K562 (cell line): ENCODE measurements around the gene KLHDC7A. TPM values are rescaled to one million over a fixed set of nuclear protein-coding genes. Genes with fewer than 3 reads are reported as not detected.

Experiments used
- ATAC-seq: fragments of 200-7000 bp; cut with Tn5 transposase; 3 replicates; pipeline ENCODE4 v1.9.1; 2020; ENCODE audit warnings: moderate library complexity
- BruUV-seq: library from RNA; stranded (reverse); fragments of 400-500 nt; replicated peaks from 2 replicates; lab custom pipeline; 2021; lab: Mats Ljungman, UMichigan
- CTCF ChIA-PET: fragments of 300-600 bp; formaldehyde crosslinking; extraction: SDS; loops from one replicate; lab custom pipeline; 2021; ENCODE audit warnings: low intra/inter-chr PET ratio; lab: Yijun Ruan, JAX
- POLR2A ChIA-PET: fragments of 300-600, 350-650 bp; sonication (Branson Sonifier 250); formaldehyde crosslinking; extraction: SDS; loops from one replicate; lab custom pipeline; 2021; ENCODE audit warnings: antibody characterized with exemption, inconsistent platforms; lab: Yijun Ruan, JAX
- DNase-seq, 4 experiments: peaks; one replicate each; pipeline versions ENCODE4 v3.0.0 to v3.0.0-alpha.2; 2011 to 2018; ENCODE audit warnings: low spot score in 3 of 4, mixed read lengths in 3 of 4; ENCODE audit errors: extremely low read depth in 1 of 4
- FAIRE-seq: peaks from 2 replicates; lab custom pipeline; 2011; peaks lifted over from hg19 to GRCh38; lab: Jason Lieb, UNC
- H2AFZ ChIP-seq: 2 replicates; pipeline ENCODE4 v1.6.0; 2011; ENCODE audit warnings: low read depth, low read length, control low read depth, inconsistent platforms
- H3K27ac ChIP-seq: fragments of 200-600 bp; 3 replicates; pipeline ENCODE4 v1.8.0; 2011; ENCODE audit warnings: low read depth, mild to moderate bottlenecking, control low read depth, inconsistent platforms, low read length, moderate library complexity, mixed read lengths; ENCODE audit errors: extremely low read depth
- H3K27me3 ChIP-seq, 2 experiments: fragments of 300-600 bp in 1 of 2; 2 replicates in 1 of 2; 3 replicates in 1 of 2; pipeline versions ENCODE4 v1.6.0 to v1.8.0; 2011; ENCODE audit warnings: inconsistent platforms in 2 of 2, low read length in 2 of 2, mild to moderate bottlenecking in 1 of 2, mixed read lengths in 1 of 2, moderate library complexity in 1 of 2; ENCODE audit not compliant: control insufficient read depth in 2 of 2, insufficient read depth in 2 of 2
- H3K36me3 ChIP-seq: fragments of 300-600 bp; 3 replicates; pipeline ENCODE4 v1.8.0; 2011; ENCODE audit warnings: mild to moderate bottlenecking, low read length, inconsistent platforms; ENCODE audit not compliant: control insufficient read depth, insufficient read depth
- H3K4me1 ChIP-seq, 2 experiments: fragments of 200-600 bp in 1 of 2; replicated peaks in 1 of 2; 2 replicates in 1 of 2; 3 replicates in 1 of 2; pipeline versions ENCODE4 v1.5.1 to v1.8.0; 2011; ENCODE audit warnings: inconsistent platforms in 2 of 2, low read length in 2 of 2, mild to moderate bottlenecking in 1 of 2, mixed read lengths in 1 of 2, moderate library complexity in 1 of 2; ENCODE audit not compliant: control insufficient read depth in 2 of 2, insufficient read depth in 2 of 2
- H3K4me2 ChIP-seq: 2 replicates; pipeline ENCODE4 v1.6.1; 2011; ENCODE audit warnings: low read length, control low read depth, inconsistent platforms, mixed read lengths; ENCODE audit not compliant: insufficient read depth
- H3K4me3 ChIP-seq: fragments of 200-600 bp; sonication (generic), shearing (Covaris generic); 2 replicates; pipeline ENCODE4 v1.5.1; 2016; ENCODE audit warnings: control low read depth, inconsistent platforms
- H3K79me2 ChIP-seq: fragments of 200-600 bp; 3 replicates; pipeline ENCODE4 v1.8.0; 2011; ENCODE audit warnings: low read length, inconsistent platforms; ENCODE audit not compliant: control insufficient read depth, insufficient read depth
- H3K9ac ChIP-seq, 2 experiments: 2 replicates each; pipeline versions ENCODE4 v1.6.0 to v1.6.1; 2011; ENCODE audit warnings: low read depth in 2 of 2, low read length in 2 of 2, control low read depth in 1 of 2, inconsistent platforms in 1 of 2, mild to moderate bottlenecking in 1 of 2, mixed read lengths in 1 of 2; ENCODE audit not compliant: insufficient read depth in 1 of 2
- H3K9me1 ChIP-seq: one replicate; pipeline ENCODE4 v1.6.0; 2011; ENCODE audit warnings: inconsistent platforms, mild to moderate bottlenecking, low read length, moderate library complexity; ENCODE audit not compliant: control insufficient read depth, insufficient read depth
- H3K9me3 ChIP-seq: replicated peaks from 2 replicates; pipeline ENCODE4 v1.5.1; 2011; ENCODE audit warnings: low read depth, low read length, inconsistent platforms; ENCODE audit not compliant: control insufficient read depth, insufficient read depth
- H4K20me1 ChIP-seq: replicated peaks from 2 replicates; pipeline ENCODE4 v1.6.1; 2011; ENCODE audit warnings: low read length, inconsistent platforms, mixed read lengths; ENCODE audit not compliant: control insufficient read depth, insufficient read depth
- CEBPG ChIP-seq, 3 experiments: fragments of 200-800 bp in 1 of 3; sonication (Bioruptor generic) in 1 of 3; sonication (generic) in 1 of 3; formaldehyde crosslinking in 1 of 3; IDR thresholded peaks in 2 of 3; conservative IDR thresholded peaks in 1 of 3; 2 replicates each; pipeline versions ENCODE4 v1.6.1 to v1.8.0; 2016 to 2022; ENCODE audit warnings: missing compliant biosample characterization in 2 of 3, missing genetic modification characterization in 2 of 3, mild to moderate bottlenecking in 1 of 3, missing genetic modification reagents in 1 of 3
- ETV5 ChIP-seq: sonication (generic); formaldehyde crosslinking; IDR thresholded peaks from 2 replicates; pipeline ENCODE4 v1.4.0; 2020; ENCODE audit warnings: low read depth, mild to moderate bottlenecking, missing genetic modification reagents
- GABPA ChIP-seq: fragments of 200-800 bp; sonication (Bioruptor generic); conservative IDR thresholded peaks from 2 replicates; pipeline ENCODE4 v1.6.1; 2016; ENCODE audit warnings: low read depth, missing genetic modification characterization, missing compliant biosample characterization
- HNRNPLL ChIP-seq: fragments of 200-400 bp; formaldehyde crosslinking; IDR thresholded peaks from 2 replicates; pipeline ENCODE4 v1.6.1; 2017; ENCODE audit warnings: low read length, low read depth, mild to moderate bottlenecking; ENCODE audit not compliant: poor library complexity, severe bottlenecking
- HOXB6 ChIP-seq: fragments of 250-450 bp; sonication (Bioruptor Pico); IDR thresholded peaks from 2 replicates; pipeline ENCODE4 v1.5.1; 2022; ENCODE audit warnings: mild to moderate bottlenecking, borderline replicate concordance
- MYBL2 ChIP-seq, 2 experiments: fragments of 450-650 bp in 1 of 2; sonication (generic) in 1 of 2; formaldehyde crosslinking in 1 of 2; IDR thresholded peaks; 2 replicates each; pipeline versions ENCODE4 v1.6.1 to v1.8.1; 2017 to 2022; ENCODE audit warnings: borderline replicate concordance in 1 of 2, inconsistent platforms in 1 of 2, low read depth in 1 of 2, mild to moderate bottlenecking in 1 of 2, missing genetic modification reagents in 1 of 2, moderate library complexity in 1 of 2
- PTRF ChIP-seq: fragments of 450-650 bp; IDR thresholded peaks from 2 replicates; pipeline ENCODE4 v1.6.1; 2016; ENCODE audit warnings: mild to moderate bottlenecking, missing genetic modification characterization, missing compliant biosample characterization
- RFX1 ChIP-seq: fragments of 450-650 bp; IDR thresholded peaks from 2 replicates; pipeline ENCODE4 v1.6.1; 2016; ENCODE audit warnings: mild to moderate bottlenecking, moderate library complexity
- ZBTB17 ChIP-seq: fragments of 450-650 bp; formaldehyde crosslinking; IDR thresholded peaks from 2 replicates; pipeline ENCODE4 v1.4.0; 2020; ENCODE audit warnings: mild to moderate bottlenecking
- ZNF143 ChIP-seq: sonication (generic); formaldehyde crosslinking; IDR thresholded peaks from 2 replicates; pipeline ENCODE4 v1.9.0; 2022; ENCODE audit warnings: mild to moderate bottlenecking, missing genetic modification reagents
- ZNF551 ChIP-seq: fragments of 250-450 bp; sonication (Bioruptor Pico); IDR thresholded peaks from 2 replicates; pipeline ENCODE4 v1.5.0; 2021; ENCODE audit warnings: mild to moderate bottlenecking, moderate library complexity
- WGBS: fragments of 100-300 bp; shearing (Covaris generic); methylation state at CpG from one replicate; pipeline ENCODE4 v1.1.6; 2016; ENCODE audit warnings: low coverage, mixed read lengths; ENCODE audit not compliant: insufficient coverage; ENCODE audit errors: missing lambda C conversion rate; 5-methylcytosine and 5-hydroxymethylcytosine counted together
- in situ Hi-C: fragments of 300-500 bp; cut with MboI; formaldehyde crosslinking; loops from 4 replicates; pipeline ENCODE4 v1.15.0; 2018; ENCODE audit warnings: inconsistent platforms, mixed read lengths
- intact Hi-C: fragments of 100-400 bp; cut with micrococcal nuclease; formaldehyde crosslinking; loops from 2 replicates; pipeline ENCODE4 v1.14.2; 2022
- polyA plus RNA-seq, 8 experiments: library from polyadenylated mRNA; depleted of rRNA in 4 of 8; stranded (reverse) in 5 of 8; unstranded in 3 of 8; fragments of >200 nt; fragmentation: Nextera tagmentation in 2 of 8; fragmentation: Illumina TruSeq in 1 of 8; extraction: Ambion mirVana in 2 of 8; extraction: Trizol in 1 of 8; gene quantifications; 2 replicates each; pipeline versions ENCODE4 v1.2.1 to v1.2.3, GENCODE V29; 2011 to 2014; ENCODE audit warnings: inconsistent platforms in 1 of 8, missing spikeins in 1 of 8
- total RNA-seq, 7 experiments: library from RNA; depleted of rRNA in 6 of 7; stranded (reverse); fragments of >200 nt in 6 of 7; fragmentation: Illumina TruSeq in 2 of 7; extraction: Trizol in 2 of 7; gene quantifications; 2 replicates each; pipeline versions ENCODE4 v1.2.1 to v1.2.3, GENCODE V29; 2011 to 2021; ENCODE audit warnings: low replicate concordance in 1 of 7
- TF ChIP-seq, protein P1 (sequence below), 2 experiments: IDR thresholded peaks; 2 replicates each; pipeline ENCODE4 v1.6.1; 2012; ENCODE audit warnings: improper control_type of control experiment in 2 of 2, low read depth in 2 of 2, low read length in 2 of 2, borderline replicate concordance in 1 of 2
- TF ChIP-seq, protein P2 (sequence below), 3 experiments: fragments of 200-800 bp in 1 of 3; fragments of 250-450 bp in 1 of 3; fragments of 450-650 bp in 1 of 3; sonication (Bioruptor Pico) in 1 of 3; sonication (Bioruptor generic) in 1 of 3; formaldehyde crosslinking in 1 of 3; IDR thresholded peaks; 2 replicates each; pipeline versions ENCODE4 v1.6.1 to v1.8.0; 2016 to 2022; ENCODE audit warnings: mild to moderate bottlenecking in 2 of 3, missing genetic modification characterization in 2 of 3, missing compliant biosample characterization in 1 of 3, moderate library complexity in 1 of 3

The KLHDC7A gene
- total and polyA plus RNA-seq, 9 of the 15 experiments (the other 6 are each of a cell fraction or from before 2014, with no cell fraction given), result 0.01 to 0.02 (median 0.01) TPM; not detected in 6

DNA sequence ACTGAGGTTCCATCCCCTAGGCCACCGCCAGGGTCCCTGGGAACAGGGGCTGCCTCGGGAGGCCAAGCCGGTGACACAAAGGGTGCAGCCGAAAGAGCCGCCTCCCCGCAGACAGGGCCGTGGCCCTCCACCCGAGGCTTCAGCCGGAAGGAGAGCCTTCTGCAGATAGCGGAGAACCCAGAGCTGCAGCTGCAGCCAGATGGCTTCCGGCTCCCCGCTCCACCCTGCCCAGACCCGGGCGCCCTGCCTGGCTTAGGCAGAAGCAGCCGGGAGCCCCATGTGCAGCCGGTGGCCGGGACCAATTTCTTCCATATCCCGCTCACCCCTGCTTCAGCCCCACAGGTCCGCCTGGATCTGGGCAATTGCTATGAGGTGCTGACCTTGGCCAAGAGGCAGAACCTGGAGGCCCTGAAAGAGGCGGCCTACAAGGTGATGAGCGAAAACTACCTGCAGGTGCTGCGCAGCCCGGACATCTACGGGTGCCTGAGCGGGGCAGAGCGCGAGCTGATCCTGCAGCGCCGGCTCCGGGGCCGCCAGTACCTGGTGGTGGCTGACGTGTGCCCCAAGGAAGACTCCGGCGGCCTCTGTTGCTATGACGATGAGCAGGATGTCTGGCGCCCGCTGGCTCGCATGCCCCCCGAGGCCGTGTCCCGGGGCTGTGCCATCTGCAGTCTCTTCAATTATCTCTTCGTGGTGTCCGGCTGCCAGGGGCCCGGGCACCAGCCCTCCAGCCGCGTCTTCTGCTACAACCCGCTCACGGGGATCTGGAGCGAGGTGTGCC lies 1.4 kb downstream of the KLHDC7A start:
- CTCF ChIA-PET, result no interaction called here
- no peak for FAIRE-seq

More for the DNA sequence above, 1.4 kb downstream of the KLHDC7A start:
- DNase-seq (peak in 1 of 4 experiments; percentile 6), ATAC-seq (peak; percentile 57)
- intact Hi-C loops, result no loop called here
- Histone ChIP-seq H3K9me3 (no peaks in the 10 kb centered on the region), H3K4me1 (peaks cover 0 to 18% of the 10 kb centered on the region in 2 experiments; a peak in 2 of 5 replicates), H3K27me3 (peaks cover 14 to 51% of the 10 kb centered on the region in 2 experiments; a peak in 4 of 5 replicates), H2AFZ (no peak overlapping the region), H3K4me2 (no peak overlapping the region), H3K4me3 (no peak overlapping the region), H3K79me2 (no peaks in the 10 kb centered on the region), H3K9me1 (no peaks in the 10 kb centered on the region), H3K27ac (no peak overlapping the region), H3K36me3 (no peaks in the 10 kb centered on the region), H3K9ac (no peak overlapping the region), H4K20me1 (peaks cover 10% of the 10 kb centered on the region)
- in situ Hi-C loops, result no loop called here
- TF ChIP-seq ZNF143 (CRISPR knock-in tag) (no peak), GABPA (peak; percentile 71), PTRF (tag) (no peak), ZNF551 (CRISPR knock-in tag) (no peak), HNRNPLL (no peak), HOXB6 (CRISPR knock-in tag) (no peak), MYBL2 (IDR thresholded peaks at IDR 0.05; ENCODE audit: low read depth) (no peak), MYBL2 (CRISPR knock-in tag; IDR thresholded peaks at IDR 0.05; ENCODE audit: borderline replicate concordance) (no peak), ETV5 (CRISPR knock-in tag) (0 out of 2 replicates have a peak, but pooled peaks have one; percentile 23), CEBPG (CRISPR knock-in tag; IDR thresholded peaks at IDR 0.05) (no peak), CEBPG (tag; conservative IDR thresholded peaks at IDR 0.05 in 1 of 2, IDR thresholded peaks at IDR 0.05 in 1 of 2) (no peak), RFX1 (peak; percentile 46), ZBTB17 (CRISPR knock-in tag) (peak; percentile 56; the same call in 1 of the 2 replicates)
- TF ChIP-seq, protein P1, sequence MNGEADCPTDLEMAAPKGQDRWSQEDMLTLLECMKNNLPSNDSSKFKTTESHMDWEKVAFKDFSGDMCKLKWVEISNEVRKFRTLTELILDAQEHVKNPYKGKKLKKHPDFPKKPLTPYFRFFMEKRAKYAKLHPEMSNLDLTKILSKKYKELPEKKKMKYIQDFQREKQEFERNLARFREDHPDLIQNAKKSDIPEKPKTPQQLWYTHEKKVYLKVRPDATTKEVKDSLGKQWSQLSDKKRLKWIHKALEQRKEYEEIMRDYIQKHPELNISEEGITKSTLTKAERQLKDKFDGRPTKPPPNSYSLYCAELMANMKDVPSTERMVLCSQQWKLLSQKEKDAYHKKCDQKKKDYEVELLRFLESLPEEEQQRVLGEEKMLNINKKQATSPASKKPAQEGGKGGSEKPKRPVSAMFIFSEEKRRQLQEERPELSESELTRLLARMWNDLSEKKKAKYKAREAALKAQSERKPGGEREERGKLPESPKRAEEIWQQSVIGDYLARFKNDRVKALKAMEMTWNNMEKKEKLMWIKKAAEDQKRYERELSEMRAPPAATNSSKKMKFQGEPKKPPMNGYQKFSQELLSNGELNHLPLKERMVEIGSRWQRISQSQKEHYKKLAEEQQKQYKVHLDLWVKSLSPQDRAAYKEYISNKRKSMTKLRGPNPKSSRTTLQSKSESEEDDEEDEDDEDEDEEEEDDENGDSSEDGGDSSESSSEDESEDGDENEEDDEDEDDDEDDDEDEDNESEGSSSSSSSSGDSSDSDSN (IDR thresholded peaks at IDR 0.05; ENCODE audit: borderline replicate concordance in 1 of 2, low read depth in 2 of 2, low read length in 2 of 2), result 0 out of 4 replicates have a peak, but pooled peaks of 1 of the 2 experiments have one; percentile 57
- TF ChIP-seq, protein P2, sequence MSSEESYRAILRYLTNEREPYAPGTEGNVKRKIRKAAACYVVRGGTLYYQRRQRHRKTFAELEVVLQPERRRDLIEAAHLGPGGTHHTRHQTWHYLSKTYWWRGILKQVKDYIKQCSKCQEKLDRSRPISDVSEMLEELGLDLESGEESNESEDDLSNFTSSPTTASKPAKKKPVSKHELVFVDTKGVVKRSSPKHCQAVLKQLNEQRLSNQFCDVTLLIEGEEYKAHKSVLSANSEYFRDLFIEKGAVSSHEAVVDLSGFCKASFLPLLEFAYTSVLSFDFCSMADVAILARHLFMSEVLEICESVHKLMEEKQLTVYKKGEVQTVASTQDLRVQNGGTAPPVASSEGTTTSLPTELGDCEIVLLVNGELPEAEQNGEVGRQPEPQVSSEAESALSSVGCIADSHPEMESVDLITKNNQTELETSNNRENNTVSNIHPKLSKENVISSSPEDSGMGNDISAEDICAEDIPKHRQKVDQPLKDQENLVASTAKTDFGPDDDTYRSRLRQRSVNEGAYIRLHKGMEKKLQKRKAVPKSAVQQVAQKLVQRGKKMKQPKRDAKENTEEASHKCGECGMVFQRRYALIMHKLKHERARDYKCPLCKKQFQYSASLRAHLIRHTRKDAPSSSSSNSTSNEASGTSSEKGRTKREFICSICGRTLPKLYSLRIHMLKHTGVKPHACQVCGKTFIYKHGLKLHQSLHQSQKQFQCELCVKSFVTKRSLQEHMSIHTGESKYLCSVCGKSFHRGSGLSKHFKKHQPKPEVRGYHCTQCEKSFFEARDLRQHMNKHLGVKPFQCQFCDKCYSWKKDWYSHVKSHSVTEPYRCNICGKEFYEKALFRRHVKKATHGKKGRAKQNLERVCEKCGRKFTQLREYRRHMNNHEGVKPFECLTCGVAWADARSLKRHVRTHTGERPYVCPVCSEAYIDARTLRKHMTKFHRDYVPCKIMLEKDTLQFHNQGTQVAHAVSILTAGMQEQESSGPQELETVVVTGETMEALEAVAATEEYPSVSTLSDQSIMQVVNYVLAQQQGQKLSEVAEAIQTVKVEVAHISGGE (CRISPR knock-in tag; IDR thresholded peaks at IDR 0.05), result 0 out of 6 replicates have a peak, but pooled peaks of 1 of the 3 experiments have one; percentile 33
- POLR2A ChIA-PET, result no interaction called here
- 16% methylated on average over 46 of the region's 49 CpGs for WGBS
- no TSS peak for BruUV-seq
